Neural progenitor cell (in vitro differentiated cells): ENCODE data around the gene UPK3A. TPM values are rescaled to one million over a fixed set of nuclear protein-coding genes. Genes with fewer than 3 reads are reported as not detected.

ENCODE experiments used
- DNase-seq: peaks from one replicate; pipeline ENCODE4 v3.0.0-alpha.2; 2016; ENCODE audit warnings: low spot score
- H2AFZ ChIP-seq: fragments of 200-600 bp; sonication (generic); replicated peaks from 2 replicates; pipeline ENCODE4 v1.6.1; 2016; ENCODE audit warnings: antibody characterized with exemption
- H3F3A ChIP-seq: fragments of 200-600 bp; sonication (generic); 2 replicates; pipeline ENCODE4 v1.6.1; 2016; ENCODE audit warnings: antibody characterized with exemption, low read depth
- H3K27ac ChIP-seq: fragments of 200-600 bp; sonication (generic); 2 replicates; pipeline ENCODE4 v1.5.1; 2016; ENCODE audit warnings: mild to moderate bottlenecking
- H3K27me3 ChIP-seq: fragments of 200-600 bp; sonication (generic); 2 replicates; pipeline ENCODE4 v1.6.1; 2016; ENCODE audit warnings: mild to moderate bottlenecking, moderate library complexity
- H3K36me3 ChIP-seq: fragments of 200-600 bp; sonication (generic); 2 replicates; pipeline ENCODE4 v1.5.1; 2016
- H3K4me1 ChIP-seq: fragments of 200-600 bp; sonication (generic); 2 replicates; pipeline ENCODE4 v1.6.1; 2016; ENCODE audit warnings: mixed run types
- H3K4me2 ChIP-seq: fragments of 200-600 bp; sonication (generic); 2 replicates; pipeline ENCODE4 v1.6.1; 2016
- H3K4me3 ChIP-seq: fragments of 200-600 bp; sonication (generic); 2 replicates; pipeline ENCODE4 v1.5.1; 2016
- H3K79me2 ChIP-seq: fragments of 200-600 bp; sonication (generic); 2 replicates; pipeline ENCODE4 v1.6.1; 2016; ENCODE audit warnings: low read depth
- H3K9ac ChIP-seq: fragments of 200-600 bp; sonication (generic); 2 replicates; pipeline ENCODE4 v1.6.1; 2016
- H3K9me3 ChIP-seq: fragments of 200-600 bp; sonication (generic); 2 replicates; pipeline ENCODE4 v1.5.1; 2016; ENCODE audit warnings: low read depth
- H4K20me1 ChIP-seq: fragments of 200-600 bp; sonication (generic); 2 replicates; pipeline ENCODE4 v1.6.1; 2016; ENCODE audit warnings: low read depth
- H3K27ac Mint-ChIP-seq: 3 replicates; pipeline ENCODE4 v1.8.0; 2021; ENCODE audit warnings: mixed read lengths
- H3K27me3 Mint-ChIP-seq: 2 replicates; pipeline ENCODE4 v1.8.0; 2022; ENCODE audit warnings: low read depth, mild to moderate bottlenecking, inconsistent platforms, moderate library complexity, mixed read lengths; ENCODE audit not compliant: insufficient read depth
- H3K36me3 Mint-ChIP-seq: 3 replicates; pipeline ENCODE4 v1.8.0; 2021; ENCODE audit warnings: mixed read lengths
- H3K4me1 Mint-ChIP-seq: 3 replicates; pipeline ENCODE4 v1.8.0; 2021; ENCODE audit warnings: mixed read lengths
- H3K4me3 Mint-ChIP-seq: 3 replicates; pipeline ENCODE4 v1.8.0; 2021; ENCODE audit warnings: mild to moderate bottlenecking, moderate library complexity, mixed read lengths
- H3K9me3 Mint-ChIP-seq: 3 replicates; pipeline ENCODE4 v1.8.0; 2020; ENCODE audit warnings: mixed read lengths
- CTCF ChIP-seq: fragments of 200-600 bp; sonication (generic); IDR thresholded peaks from 2 replicates; pipeline ENCODE4 v1.5.1; 2017; ENCODE audit warnings: antibody characterized with exemption, mild to moderate bottlenecking
- EZH2 ChIP-seq: fragments of 200-600 bp; sonication (generic); IDR thresholded peaks from 2 replicates; pipeline ENCODE4 v1.6.1; 2017; ENCODE audit warnings: antibody characterized with exemption, mild to moderate bottlenecking, moderate library complexity
- EZH2phosphoT487 ChIP-seq: fragments of 200-600 bp; sonication (generic); IDR thresholded peaks from 2 replicates; pipeline ENCODE4 v1.6.1; 2017; ENCODE audit warnings: antibody characterized with exemption
- total RNA-seq: library from RNA; depleted of rRNA; stranded (reverse); fragments of >200 nt; gene quantifications from 2 replicates; pipeline ENCODE4 v1.2.3, GENCODE V29; 2015; ENCODE audit warnings: low replicate concordance

Gene UPK3A
- total RNA-seq, 1 donor from 2014 or later, result not detected

- H3K27ac Mint-ChIP-seq, result no peak overlapping the region
- DNase-seq, result no peak
- H2AFZ ChIP-seq, result peak overlapping the region; percentile 29
- H3K9me3 Mint-ChIP-seq, result no peaks in the 10 kb centered on the region
- no peaks in the 10 kb centered on the region for H3K27me3 ChIP-seq
- no peak overlapping the region for H3K27ac ChIP-seq
- peaks cover 7% of the 10 kb centered on the region for H3K4me1 ChIP-seq
- H4K20me1 ChIP-seq, result no peaks in the 10 kb centered on the region
- H3K27me3 Mint-ChIP-seq, result peaks cover 7% of the 10 kb centered on the region
- H3K9me3 ChIP-seq, result no peaks in the 10 kb centered on the region
- H3K4me3 Mint-ChIP-seq, result no peak overlapping the region
- peaks cover 10% of the 10 kb centered on the region for H3K4me1 Mint-ChIP-seq
- H3K36me3 ChIP-seq, result no peaks in the 10 kb centered on the region
- no peaks in the 10 kb centered on the region for H3K36me3 Mint-ChIP-seq
- H3K4me2 ChIP-seq, result no peak overlapping the region
- no peaks in the 10 kb centered on the region for H3F3A ChIP-seq
- H3K4me3 ChIP-seq, result no peak overlapping the region
- no peaks in the 10 kb centered on the region for H3K79me2 ChIP-seq
- H3K9ac ChIP-seq, result no peak overlapping the region
- no peak for TF ChIP-seq EZH2
Observed at GRCh38 chr22:45298934-45299505, 14.3 kb downstream of the UPK3A start.

GRCh38 chr22:45302751-45303150 lies 18.0 kb downstream of the UPK3A start:
- no peaks in the 10 kb centered on the region for H3K36me3 ChIP-seq
- Mint-ChIP-seq H3K4me1 (peaks cover 10% of the 10 kb centered on the region), H3K36me3 (no peaks in the 10 kb centered on the region), H3K27me3 (peaks cover 2% of the 10 kb centered on the region), H3K27ac (no peak overlapping the region), H3K4me3 (no peak overlapping the region), H3K9me3 (no peaks in the 10 kb centered on the region)
- no peaks in the 10 kb centered on the region for H3K27me3 ChIP-seq
- H3K9me3 ChIP-seq, result no peaks in the 10 kb centered on the region
- no peak overlapping the region for H3K4me3 ChIP-seq
- H2AFZ ChIP-seq, result no peak overlapping the region
- H3K27ac ChIP-seq, result no peak overlapping the region
- H3K4me2 ChIP-seq, result no peak overlapping the region
- H3K4me1 ChIP-seq, result peaks cover 7% of the 10 kb centered on the region
- H3F3A ChIP-seq, result no peaks in the 10 kb centered on the region
- TF ChIP-seq EZH2phosphoT487 (no peak), EZH2 (no peak), CTCF (no peak)
- DNase-seq, result no peak
- no peak overlapping the region for H3K9ac ChIP-seq
- H4K20me1 ChIP-seq, result no peaks in the 10 kb centered on the region
- H3K79me2 ChIP-seq, result no peaks in the 10 kb centered on the region

- Mint-ChIP-seq H3K9me3 (no peaks in the 10 kb centered on the region), H3K36me3 (no peaks in the 10 kb centered on the region), H3K27ac (no peak overlapping the region), H3K27me3 (peaks cover 2% of the 10 kb centered on the region), H3K4me1 (peaks cover 10% of the 10 kb centered on the region), H3K4me3 (no peak overlapping the region)
- no peak overlapping the region for H3K27ac ChIP-seq
- H3K79me2 ChIP-seq, result no peaks in the 10 kb centered on the region
- H3K4me1 ChIP-seq, result peaks cover 7% of the 10 kb centered on the region
- H4K20me1 ChIP-seq, result no peaks in the 10 kb centered on the region
- H3K4me3 ChIP-seq, result no peak overlapping the region
- no peaks in the 10 kb centered on the region for H3K36me3 ChIP-seq
- H3K27me3 ChIP-seq, result no peaks in the 10 kb centered on the region
- no peak for DNase-seq
- no peaks in the 10 kb centered on the region for H3K9me3 ChIP-seq
- no peak for TF ChIP-seq CTCF
- no peak overlapping the region for H3K4me2 ChIP-seq
- no peaks in the 10 kb centered on the region for H3F3A ChIP-seq
- no peak overlapping the region for H2AFZ ChIP-seq
- no peak overlapping the region for H3K9ac ChIP-seq
Observed at GRCh38 chr22:45303181-45303580, 18.4 kb downstream of the UPK3A start.

- H3K4me3 ChIP-seq, result no peak overlapping the region
- H3K27ac ChIP-seq, result no peak overlapping the region
- no peak overlapping the region for H3K27ac Mint-ChIP-seq
- H3F3A ChIP-seq, result peaks cover 15% of the 10 kb centered on the region
- H2AFZ ChIP-seq, result no peak overlapping the region
- peaks cover 2% of the 10 kb centered on the region for H3K27me3 Mint-ChIP-seq
- H3K36me3 Mint-ChIP-seq, result no peaks in the 10 kb centered on the region
- no peaks in the 10 kb centered on the region for H3K79me2 ChIP-seq
- no peaks in the 10 kb centered on the region for H3K9me3 Mint-ChIP-seq
- H3K27me3 ChIP-seq, result no peaks in the 10 kb centered on the region
- peaks cover 12% of the 10 kb centered on the region for H3K4me1 Mint-ChIP-seq
- no peaks in the 10 kb centered on the region for H3K9me3 ChIP-seq
- no peaks in the 10 kb centered on the region for H4K20me1 ChIP-seq
- H3K4me1 ChIP-seq, result peaks cover 8% of the 10 kb centered on the region
- no peak for DNase-seq
- no peak overlapping the region for H3K4me3 Mint-ChIP-seq
- H3K9ac ChIP-seq, result no peak overlapping the region
- H3K36me3 ChIP-seq, result no peaks in the 10 kb centered on the region
- TF ChIP-seq CTCF (no peak), EZH2phosphoT487 (no peak), EZH2 (no peak)
- H3K4me2 ChIP-seq, result no peak overlapping the region
Observed at GRCh38 chr22:45304971-45305370, 20.2 kb downstream of the UPK3A start.
